CD14-positive monocyte (primary cell): Measurements from ENCODE around the gene CFAP57. TPM values are rescaled to one million over a fixed set of nuclear protein-coding genes. Genes with fewer than 3 reads are reported as not detected.

Source experiments
- DNase-seq, 3 donors: peaks; one replicate each; pipeline ENCODE4 v3.0.0-alpha.2; 2011 to 2022
- H2AFZ ChIP-seq: 2 replicates; pipeline ENCODE4 v1.6.0; 2012; ENCODE audit warnings: mild to moderate bottlenecking, low read depth, low read length, inconsistent platforms; ENCODE audit not compliant: insufficient read depth, poor library complexity, severe bottlenecking
- H3K27ac ChIP-seq, 2 donors: 1 replicate in 1 of 2; 2 replicates in 1 of 2; pipeline ENCODE4 v1.5.1; 2012 to 2013; ENCODE audit warnings: low read length in 2 of 2, control low read depth in 1 of 2, inconsistent platforms in 1 of 2, low read depth in 1 of 2, mild to moderate bottlenecking in 1 of 2
- H3K27me3 ChIP-seq, 2 donors: one replicate each; pipeline versions ENCODE4 v1.6.0 to v1.6.1; 2011 to 2013; ENCODE audit warnings: low read length in 2 of 2; ENCODE audit not compliant: control insufficient read depth in 2 of 2, insufficient read depth in 2 of 2
- H3K36me3 ChIP-seq, 2 donors: replicated peaks in 1 of 2; 1 replicate in 1 of 2; 2 replicates in 1 of 2; pipeline versions ENCODE4 v1.5.1 to v1.6.1; 2012 to 2013; ENCODE audit warnings: low read length in 2 of 2, control low read depth in 1 of 2, inconsistent platforms in 1 of 2, mild to moderate bottlenecking in 1 of 2; ENCODE audit not compliant: insufficient read depth in 2 of 2, control insufficient read depth in 1 of 2
- H3K4me1 ChIP-seq, 2 donors: 1 replicate in 1 of 2; 2 replicates in 1 of 2; pipeline versions ENCODE4 v1.5.1 to v1.6.1; 2012 to 2013; ENCODE audit warnings: low read length in 2 of 2, control low read depth in 1 of 2, inconsistent platforms in 1 of 2, mild to moderate bottlenecking in 1 of 2, moderate library complexity in 1 of 2; ENCODE audit not compliant: insufficient read depth in 2 of 2, control insufficient read depth in 1 of 2
- H3K4me2 ChIP-seq: replicated peaks from 2 replicates; pipeline ENCODE3; 2012; ENCODE audit warnings: low read length, moderate library complexity, mild to moderate bottlenecking; ENCODE audit not compliant: poor library complexity, severe bottlenecking; ENCODE audit errors: extremely low read depth
- H3K4me3 ChIP-seq, 3 experiments: fragments of 200-600 bp in 1 of 3; sonication (generic) in 1 of 3; replicated peaks in 1 of 3; 1 replicate in 2 of 3; 2 replicates in 1 of 3; pipeline ENCODE4 v1.5.1; 2011 to 2013; ENCODE audit warnings: low read length in 3 of 3, mild to moderate bottlenecking in 3 of 3, control low read depth in 2 of 3, low read depth in 2 of 3, inconsistent platforms in 1 of 3, moderate library complexity in 1 of 3
- H3K79me2 ChIP-seq: 2 replicates; pipeline ENCODE4 v1.6.0; 2012; ENCODE audit warnings: mild to moderate bottlenecking, control low read depth, inconsistent platforms, low read length, moderate library complexity; ENCODE audit not compliant: insufficient read depth
- H3K9ac ChIP-seq: 2 replicates; pipeline ENCODE4 v1.6.0; 2017; ENCODE audit warnings: low read length, mild to moderate bottlenecking; ENCODE audit not compliant: insufficient read depth, poor library complexity, severe bottlenecking
- H3K9me3 ChIP-seq, 2 donors: replicated peaks in 1 of 2; 1 replicate in 1 of 2; 2 replicates in 1 of 2; pipeline versions ENCODE4 v1.5.1 to v1.6.1; 2012 to 2013; ENCODE audit warnings: low read length in 2 of 2, control low read depth in 1 of 2; ENCODE audit not compliant: control insufficient read depth in 1 of 2, insufficient read depth in 1 of 2
- H4K20me1 ChIP-seq: 2 replicates; pipeline ENCODE4 v1.6.0; 2012; ENCODE audit warnings: mild to moderate bottlenecking, low read length, control low read depth, moderate library complexity; ENCODE audit not compliant: insufficient read depth
- H3K27ac Mint-ChIP-seq, 7 donors: one replicate each; pipeline ENCODE4 v1.8.0; 2020; ENCODE audit warnings: mild to moderate bottlenecking in 7 of 7, mixed read lengths in 7 of 7, moderate library complexity in 6 of 7, inconsistent platforms in 2 of 7
- H3K27me3 Mint-ChIP-seq, 3 donors: one replicate each; pipeline ENCODE4 v1.8.0; 2021 to 2022; ENCODE audit warnings: low read depth in 3 of 3, mild to moderate bottlenecking in 3 of 3, mixed read lengths in 3 of 3, moderate library complexity in 3 of 3, inconsistent platforms in 1 of 3
- H3K36me3 Mint-ChIP-seq, 2 donors: one replicate each; pipeline ENCODE4 v1.8.0; 2020; ENCODE audit warnings: mixed read lengths in 2 of 2, inconsistent platforms in 1 of 2, mild to moderate bottlenecking in 1 of 2
- H3K4me1 Mint-ChIP-seq: one replicate; pipeline ENCODE4 v1.8.0; 2020; ENCODE audit warnings: mild to moderate bottlenecking, mixed read lengths
- H3K4me3 Mint-ChIP-seq, 2 donors: one replicate each; pipeline ENCODE4 v1.8.0; 2020; ENCODE audit warnings: mild to moderate bottlenecking in 2 of 2, mixed read lengths in 2 of 2, moderate library complexity in 1 of 2
- H3K9me3 Mint-ChIP-seq, 7 donors: one replicate each; pipeline ENCODE4 v1.8.0; 2020 to 2022; ENCODE audit warnings: mixed read lengths in 7 of 7, mild to moderate bottlenecking in 6 of 7, moderate library complexity in 6 of 7, inconsistent platforms in 2 of 7
- CTCF ChIP-seq: fragments of 200-600 bp; IDR thresholded peaks from one replicate; pipeline ENCODE4 v1.8.0; 2022; ENCODE audit warnings: antibody characterized with exemption, mild to moderate bottlenecking
- WGBS: methylation state at CpG from one replicate; pipeline ENCODE4 v1.1.5; 2013; ENCODE audit warnings: missing lambda C conversion rate; ENCODE audit not compliant: insufficient coverage; 5-methylcytosine and 5-hydroxymethylcytosine counted together
- intact Hi-C, 2 donors: fragments of 100-400 bp; cut with micrococcal nuclease; formaldehyde crosslinking; loops; one replicate each; pipeline versions ENCODE4 v1.15.0 to v1.15.1; 2023
- polyA plus RNA-seq, 3 donors: library from polyadenylated mRNA; depleted of rRNA in 1 of 3; unstranded in 2 of 3; stranded (reverse) in 1 of 3; fragments of 300-500 nt in 2 of 3; fragments of >200 nt in 1 of 3; fragmentation: Illumina TruSeq in 2 of 3; gene quantifications; 1 replicate in 2 of 3; 2 replicates in 1 of 3; pipeline ENCODE4 v1.2.3, GENCODE V29; 2012 to 2021

The CFAP57 gene
- polyA plus RNA-seq, 3 donors: 0.01 to 0.05 TPM; not detected in 1

GRCh38 chr1:43298055-43298454, 125.9 kb downstream of the CFAP57 start:
- no peaks in the 10 kb centered on the region for H3K9me3 ChIP-seq
- peaks cover 0 to 5% of the 10 kb centered on the region in 2 donors for H3K4me1 ChIP-seq
- TF ChIP-seq CTCF: no peak
- DNase-seq: no peak
- no peaks in the 10 kb centered on the region for H3K36me3 ChIP-seq
- Mint-ChIP-seq H3K4me3 (no peak overlapping the region), H3K36me3 (no peaks in the 10 kb centered on the region), H3K27ac (no peak overlapping the region), H3K9me3 (no peaks in the 10 kb centered on the region), H3K27me3 (peaks cover 0 to 2% (median 2%) of the 10 kb centered on the region in 3 donors), H3K4me1 (peaks cover 5% of the 10 kb centered on the region)
- H3K4me3 ChIP-seq: no peak overlapping the region
- no peaks in the 10 kb centered on the region for H3K79me2 ChIP-seq
- no peak overlapping the region for H3K9ac ChIP-seq
- H3K27me3 ChIP-seq: no peaks in the 10 kb centered on the region
- H2AFZ ChIP-seq: no peak overlapping the region
- no peaks in the 10 kb centered on the region for H4K20me1 ChIP-seq
- no CpG with 5 or more reads among the region's 1 CpG for WGBS
- H3K27ac ChIP-seq: no peak overlapping the region
- H3K4me2 ChIP-seq: no peak overlapping the region
- intact Hi-C loops: no loop called here

GRCh38 chr1:43299101-43299500, 127.0 kb downstream of the CFAP57 start:
- Mint-ChIP-seq H3K36me3 (no peaks in the 10 kb centered on the region), H3K4me3 (no peak overlapping the region), H3K27me3 (peaks cover 2% of the 10 kb centered on the region in 3 donors), H3K9me3 (no peaks in the 10 kb centered on the region), H3K27ac (no peak overlapping the region), H3K4me1 (peaks cover 5% of the 10 kb centered on the region)
- TF ChIP-seq CTCF: no peak
- H3K36me3 ChIP-seq: no peaks in the 10 kb centered on the region
- no peak overlapping the region for H3K4me2 ChIP-seq
- no peak for DNase-seq
- H3K9ac ChIP-seq: no peak overlapping the region
- H3K4me1 ChIP-seq: peaks cover 0 to 5% of the 10 kb centered on the region in 2 donors
- intact Hi-C loops: no loop called here
- H3K9me3 ChIP-seq: no peaks in the 10 kb centered on the region
- H4K20me1 ChIP-seq: no peaks in the 10 kb centered on the region
- no peak overlapping the region for H3K4me3 ChIP-seq
- no peaks in the 10 kb centered on the region for H3K79me2 ChIP-seq
- H2AFZ ChIP-seq: no peak overlapping the region
- no peaks in the 10 kb centered on the region for H3K27me3 ChIP-seq
- H3K27ac ChIP-seq: no peak overlapping the region
